Activated naive CD8-positive, alpha-beta T cell treated with anti-CD3 and anti-CD28 coated beads for 36 hours (primary cell): ENCODE data around the gene RITA1. TPM values are rescaled to one million over a fixed set of nuclear protein-coding genes. Genes with fewer than 3 reads are reported as not detected.
"Not testable (repeated sequence)": the region's sequence is repeated elsewhere in the genome, so short reads cannot be mapped to it uniquely, and the experiment has no call there.

Experiments used
- DNase-seq: peaks from one replicate; pipeline ENCODE4 v3.0.0; 2021
- H3K27ac Mint-ChIP-seq: one replicate; pipeline ENCODE4 v1.8.0; 2022; ENCODE audit warnings: mild to moderate bottlenecking, moderate library complexity, mixed read lengths
- H3K27me3 Mint-ChIP-seq: one replicate; pipeline ENCODE4 v1.8.0; 2022; ENCODE audit warnings: mild to moderate bottlenecking, mixed read lengths
- H3K36me3 Mint-ChIP-seq: one replicate; pipeline ENCODE4 v1.8.0; 2021; ENCODE audit warnings: mild to moderate bottlenecking, mixed read lengths
- H3K4me1 Mint-ChIP-seq: one replicate; pipeline ENCODE4 v1.8.0; 2021; ENCODE audit warnings: mixed read lengths
- H3K4me3 Mint-ChIP-seq: one replicate; pipeline ENCODE4 v1.8.0; 2022; ENCODE audit warnings: mild to moderate bottlenecking, moderate library complexity, mixed read lengths
- H3K9me3 Mint-ChIP-seq: one replicate; pipeline ENCODE4 v1.8.0; 2022; ENCODE audit warnings: mixed read lengths
- total RNA-seq, 2 experiments: library from RNA; stranded (reverse); gene quantifications; one replicate each; pipeline ENCODE4 v1.2.3, GENCODE V29; 2021

RITA1 gene
- 10 to 100 TPM; 28.9 to 31.1 TPM for total RNA-seq

DNA sequence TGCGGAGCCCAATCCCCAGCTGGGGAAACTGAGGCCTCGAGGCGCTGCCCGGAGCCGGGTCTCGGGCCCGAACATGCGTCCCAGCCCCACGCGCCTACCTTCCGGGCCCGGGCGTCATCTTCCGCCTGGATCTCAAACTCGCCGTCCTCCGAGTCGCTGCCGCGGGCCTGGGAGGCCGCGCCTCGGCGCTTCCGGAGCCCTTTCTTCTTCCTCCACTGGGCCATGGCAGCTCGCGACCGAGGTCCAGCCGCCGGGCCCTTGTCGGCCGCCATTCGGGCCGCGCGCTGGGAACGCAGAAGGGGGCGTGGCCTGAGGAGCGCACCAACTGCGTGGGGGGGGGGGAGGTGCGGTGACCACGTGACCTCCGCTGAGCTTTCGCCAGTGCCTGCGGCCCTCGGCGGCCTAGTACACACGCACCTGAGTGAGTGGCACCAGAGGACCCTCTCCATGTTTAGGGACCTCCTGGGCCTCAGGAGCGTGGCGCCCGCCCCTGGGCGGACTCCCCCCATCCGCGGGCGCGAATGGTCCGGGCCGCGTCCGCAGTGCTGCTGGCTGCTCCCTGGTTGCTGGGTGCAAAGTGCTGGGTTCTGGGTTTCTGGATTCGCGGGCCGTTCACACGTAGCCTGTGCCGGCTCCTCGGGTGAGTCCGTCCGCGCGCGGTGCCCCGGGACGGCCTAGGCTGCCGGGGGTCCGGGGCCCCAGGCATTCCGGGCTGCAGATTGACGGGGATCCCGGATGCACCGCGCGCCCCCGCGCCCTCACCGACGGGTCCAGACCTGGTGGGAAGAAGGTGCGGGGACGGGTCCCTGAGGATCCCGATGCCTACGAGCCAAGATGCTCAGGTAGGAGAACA lies at the start of gene RITA1, which contains the start of gene DDX54:
TSS of gene RITA1 (plus strand) at position 542 of the 853 bp plus-strand sequence. CDS start 1,026 bp downstream, outside the sequence.
TSS of gene DDX54 (minus strand) at position 299 of the 853 bp plus-strand sequence. CDS start at position 272, 27 bp downstream.
- Mint-ChIP-seq H3K36me3 (peaks cover 28% of the 10 kb centered on the region), H3K4me1 (peaks cover 39% of the 10 kb centered on the region), H3K9me3 (no peaks in the 10 kb centered on the region), H3K27ac (peak within 1 kb of the TSS; percentile 97), H3K4me3 (peak within 1 kb of the TSS; percentile 95), H3K27me3 (no peaks in the 10 kb centered on the region)
- peak; percentile 79 for DNase-seq

- Mint-ChIP-seq H3K27ac (peak overlapping the region; percentile 77), H3K9me3 (no peaks in the 10 kb centered on the region), H3K4me3 (peak overlapping the region; percentile 69), H3K4me1 (peaks cover 16% of the 10 kb centered on the region), H3K27me3 (peaks cover 19% of the 10 kb centered on the region), H3K36me3 (no peaks in the 10 kb centered on the region)
- peak; percentile 64 for DNase-seq
Measured at GRCh38 chr12:113136128-113136989, 49.2 kb upstream of the RITA1 start.

GRCh38 chr12:113136990-113137511 lies 48.5 kb upstream of the RITA1 start:
- Mint-ChIP-seq H3K36me3 (no peaks in the 10 kb centered on the region), H3K9me3 (no peaks in the 10 kb centered on the region), H3K27ac (no peak overlapping the region), H3K27me3 (peaks cover 19% of the 10 kb centered on the region), H3K4me1 (peaks cover 20% of the 10 kb centered on the region), H3K4me3 (no peak overlapping the region)
- DNase-seq: no peak

GRCh38 chr12:113137861-113138783 lies 47.4 kb upstream of the RITA1 start:
- H3K36me3 Mint-ChIP-seq: no peaks in the 10 kb centered on the region
- no peak overlapping the region for H3K27ac Mint-ChIP-seq

DNA sequence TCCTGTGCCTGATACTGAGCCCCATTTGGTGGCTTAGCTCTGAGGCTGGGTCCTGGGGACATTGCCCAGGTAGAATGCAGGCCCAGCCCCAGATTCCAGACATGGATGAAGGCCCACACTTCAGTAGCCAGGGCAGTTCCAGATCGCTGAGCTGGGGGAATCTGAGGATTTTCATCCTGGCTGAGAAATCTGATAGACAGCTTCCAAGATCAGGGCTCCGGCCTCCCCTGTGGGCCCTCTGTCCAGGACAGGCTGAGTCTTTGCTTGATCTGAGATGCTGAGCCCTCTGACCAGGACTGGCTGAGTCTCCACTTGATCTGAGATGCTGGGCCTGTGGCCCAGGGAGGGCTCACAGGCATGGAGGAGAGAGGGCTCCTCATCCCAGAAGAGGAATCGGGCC lies 46.7 kb upstream of the RITA1 start:
- Mint-ChIP-seq H3K4me1 (peaks cover 23% of the 10 kb centered on the region), H3K27me3 (peaks cover 19% of the 10 kb centered on the region)

More at GRCh38 chr12:113137861-113138783, 47.4 kb upstream of the RITA1 start:
- Mint-ChIP-seq H3K4me1 (peaks cover 23% of the 10 kb centered on the region), H3K4me3 (no peak overlapping the region), H3K9me3 (no peaks in the 10 kb centered on the region), H3K27me3 (peaks cover 19% of the 10 kb centered on the region)
- DNase-seq: no peak

GRCh38 chr12:113140706-113141105 lies 44.8 kb upstream of the RITA1 start:
- no peak overlapping the region for H3K4me3 Mint-ChIP-seq
- no peak for DNase-seq
- H3K9me3 Mint-ChIP-seq: no peaks in the 10 kb centered on the region
- H3K36me3 Mint-ChIP-seq: no peaks in the 10 kb centered on the region
- peaks cover 18% of the 10 kb centered on the region for H3K4me1 Mint-ChIP-seq
- H3K27ac Mint-ChIP-seq: no peak overlapping the region
- H3K27me3 Mint-ChIP-seq: peaks cover 15% of the 10 kb centered on the region

More for the DNA sequence above, 46.7 kb upstream of the RITA1 start:
- Mint-ChIP-seq H3K27ac (no peak overlapping the region), H3K36me3 (no peaks in the 10 kb centered on the region), H3K4me3 (no peak overlapping the region), H3K9me3 (no peaks in the 10 kb centered on the region)
- no peak for DNase-seq

- not testable (repeated sequence) for H3K9me3 Mint-ChIP-seq, H3K4me3 Mint-ChIP-seq, H3K27me3 Mint-ChIP-seq, H3K4me1 Mint-ChIP-seq, DNase-seq, H3K36me3 Mint-ChIP-seq
- peak overlapping the region; percentile 70 for H3K27ac Mint-ChIP-seq
Measured at GRCh38 chr12:113141716-113142115, 43.8 kb upstream of the RITA1 start.

- Mint-ChIP-seq H3K4me1 (peaks cover 6% of the 10 kb centered on the region), H3K9me3 (no peaks in the 10 kb centered on the region), H3K27ac (peak overlapping the region; percentile 70), H3K36me3 (no peaks in the 10 kb centered on the region), H3K4me3 (no peak overlapping the region), H3K27me3 (no peaks in the 10 kb centered on the region)
- no peak for DNase-seq
Measured at GRCh38 chr12:113142173-113142885, 43.2 kb upstream of the RITA1 start.

GRCh38 chr12:113142886-113143332 lies 42.6 kb upstream of the RITA1 start:
- no peak overlapping the region for H3K4me3 Mint-ChIP-seq
- no peaks in the 10 kb centered on the region for H3K36me3 Mint-ChIP-seq
- H3K4me1 Mint-ChIP-seq: peaks cover 6% of the 10 kb centered on the region
- no peak for DNase-seq
- no peak overlapping the region for H3K27ac Mint-ChIP-seq
- no peaks in the 10 kb centered on the region for H3K27me3 Mint-ChIP-seq
- no peaks in the 10 kb centered on the region for H3K9me3 Mint-ChIP-seq

GRCh38 chr12:113143959-113144358 lies 41.6 kb upstream of the RITA1 start:
- H3K4me3 Mint-ChIP-seq: no peak overlapping the region
- no peaks in the 10 kb centered on the region for H3K9me3 Mint-ChIP-seq
- no peak overlapping the region for H3K27ac Mint-ChIP-seq
- no peak for DNase-seq
- no peaks in the 10 kb centered on the region for H3K27me3 Mint-ChIP-seq
- H3K36me3 Mint-ChIP-seq: no peaks in the 10 kb centered on the region
- peaks cover 6% of the 10 kb centered on the region for H3K4me1 Mint-ChIP-seq

DNA sequence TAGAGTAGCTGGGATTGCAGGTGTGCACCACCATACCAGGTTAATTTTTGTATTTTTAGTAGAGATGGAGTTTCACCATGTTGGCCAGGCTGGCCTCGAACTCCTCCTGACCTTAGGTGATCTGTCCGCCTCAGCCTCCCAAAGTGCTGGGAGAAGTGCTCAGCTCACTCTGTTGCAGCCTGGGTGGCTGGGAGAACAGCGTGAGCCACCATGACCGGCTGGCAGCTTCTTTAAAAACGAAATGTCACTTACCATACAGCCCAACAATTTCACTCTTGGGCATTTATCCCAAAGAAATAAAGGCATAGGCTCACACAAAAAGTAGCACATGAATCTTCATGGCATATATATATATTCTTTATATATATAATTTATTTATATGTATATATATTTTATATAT lies 40.7 kb upstream of the RITA1 start:
- peaks cover 6% of the 10 kb centered on the region for H3K4me1 Mint-ChIP-seq
- no peak overlapping the region for H3K27ac Mint-ChIP-seq
- H3K36me3 Mint-ChIP-seq: no peaks in the 10 kb centered on the region
- H3K9me3 Mint-ChIP-seq: no peaks in the 10 kb centered on the region
- no peak for DNase-seq
- no peak overlapping the region for H3K4me3 Mint-ChIP-seq
- H3K27me3 Mint-ChIP-seq: no peaks in the 10 kb centered on the region

GRCh38 chr12:113145720-113146551 lies 39.6 kb upstream of the RITA1 start:
- DNase-seq: no peak
- Mint-ChIP-seq H3K27ac (no peak overlapping the region), H3K4me3 (no peak overlapping the region), H3K9me3 (no peaks in the 10 kb centered on the region), H3K4me1 (peaks cover 6% of the 10 kb centered on the region), H3K27me3 (peaks cover 7% of the 10 kb centered on the region), H3K36me3 (no peaks in the 10 kb centered on the region)

- Mint-ChIP-seq H3K36me3 (no peaks in the 10 kb centered on the region), H3K4me1 (peaks cover 5% of the 10 kb centered on the region), H3K27ac (no peak overlapping the region), H3K4me3 (no peak overlapping the region), H3K27me3 (peaks cover 11% of the 10 kb centered on the region), H3K9me3 (no peaks in the 10 kb centered on the region)
- no peak for DNase-seq
Measured at GRCh38 chr12:113146999-113147398, 38.5 kb upstream of the RITA1 start.
